ENCODE measurements around the gene IFI16. TPM values are rescaled to one million over a fixed set of nuclear protein-coding genes. Genes with fewer than 3 reads are reported as not detected.
A peak's percentile ranks its signal among the peaks of the same experiment; 100 is the strongest.

The IFI16 gene
- total RNA-seq, 3 donors from 2014 or later (not counting 1 experiment from before 2014, with no cell fraction given): 141 to 218 (median 151) TPM

DNA sequence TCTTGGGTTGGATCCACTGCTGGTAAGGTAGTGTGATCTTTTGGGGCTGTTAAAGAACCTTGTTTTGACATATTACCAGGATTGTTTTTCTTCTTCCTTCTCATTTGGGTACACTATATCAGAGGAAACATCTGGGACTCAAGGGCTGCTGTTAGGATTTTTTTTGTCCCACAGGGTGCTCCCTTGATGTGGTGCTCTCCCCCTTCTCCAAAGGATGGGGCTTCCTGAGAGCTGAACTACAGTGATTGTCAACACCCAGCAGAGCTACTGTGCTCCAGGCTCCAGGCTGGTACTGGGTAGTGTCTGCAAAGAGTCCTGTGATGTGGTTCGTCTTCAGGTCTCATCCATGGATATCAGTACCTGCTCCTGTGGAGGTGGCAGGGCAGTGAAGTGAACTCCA is 20.6 kb downstream of the IFI16 start:
- ATAC-seq (no peak), DNase-seq (no peak)
- peaks cover 75% of the 10 kb centered on the region for H3K36me3 ChIP-seq (ENCODE audit: control insufficient read depth, insufficient read depth, low read length)
- Mint-ChIP-seq H3K4me3 (peak overlapping the region; percentile 68), H3K36me3 (peaks cover 53% of the 10 kb centered on the region), H3K4me1 (peaks cover 92 to 94% of the 10 kb centered on the region in 2 donors), H3K27ac (peak overlapping the region; percentile 62 to 78), H3K9me3 (no peaks in the 10 kb centered on the region), H3K27me3 (ENCODE audit: low read depth in 2 of 2) (no peaks in the 10 kb centered on the region)
- H3K4me1 ChIP-seq (ENCODE audit: control insufficient read depth, insufficient read depth, low read length): peaks cover 13% of the 10 kb centered on the region
- no peak overlapping the region for H3K27ac ChIP-seq (ENCODE audit: low read length)
- no peaks in the 10 kb centered on the region for H3K27me3 ChIP-seq (ENCODE audit: control insufficient read depth, insufficient read depth, low read length)
- H3K4me3 ChIP-seq (ENCODE audit: low read length): no peak overlapping the region
- 88% methylated on average over 1 of the region's 1 CpG for WGBS (ENCODE audit: insufficient coverage)
- intact Hi-C loops (cut with micrococcal nuclease): no loop called here
- no peaks in the 10 kb centered on the region for H3K9me3 ChIP-seq (ENCODE audit: control insufficient read depth, insufficient read depth, low read length)
- TF ChIP-seq, protein P1, sequence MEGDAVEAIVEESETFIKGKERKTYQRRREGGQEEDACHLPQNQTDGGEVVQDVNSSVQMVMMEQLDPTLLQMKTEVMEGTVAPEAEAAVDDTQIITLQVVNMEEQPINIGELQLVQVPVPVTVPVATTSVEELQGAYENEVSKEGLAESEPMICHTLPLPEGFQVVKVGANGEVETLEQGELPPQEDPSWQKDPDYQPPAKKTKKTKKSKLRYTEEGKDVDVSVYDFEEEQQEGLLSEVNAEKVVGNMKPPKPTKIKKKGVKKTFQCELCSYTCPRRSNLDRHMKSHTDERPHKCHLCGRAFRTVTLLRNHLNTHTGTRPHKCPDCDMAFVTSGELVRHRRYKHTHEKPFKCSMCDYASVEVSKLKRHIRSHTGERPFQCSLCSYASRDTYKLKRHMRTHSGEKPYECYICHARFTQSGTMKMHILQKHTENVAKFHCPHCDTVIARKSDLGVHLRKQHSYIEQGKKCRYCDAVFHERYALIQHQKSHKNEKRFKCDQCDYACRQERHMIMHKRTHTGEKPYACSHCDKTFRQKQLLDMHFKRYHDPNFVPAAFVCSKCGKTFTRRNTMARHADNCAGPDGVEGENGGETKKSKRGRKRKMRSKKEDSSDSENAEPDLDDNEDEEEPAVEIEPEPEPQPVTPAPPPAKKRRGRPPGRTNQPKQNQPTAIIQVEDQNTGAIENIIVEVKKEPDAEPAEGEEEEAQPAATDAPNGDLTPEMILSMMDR (IDR thresholded peaks at IDR 0.05): no peak

DNA sequence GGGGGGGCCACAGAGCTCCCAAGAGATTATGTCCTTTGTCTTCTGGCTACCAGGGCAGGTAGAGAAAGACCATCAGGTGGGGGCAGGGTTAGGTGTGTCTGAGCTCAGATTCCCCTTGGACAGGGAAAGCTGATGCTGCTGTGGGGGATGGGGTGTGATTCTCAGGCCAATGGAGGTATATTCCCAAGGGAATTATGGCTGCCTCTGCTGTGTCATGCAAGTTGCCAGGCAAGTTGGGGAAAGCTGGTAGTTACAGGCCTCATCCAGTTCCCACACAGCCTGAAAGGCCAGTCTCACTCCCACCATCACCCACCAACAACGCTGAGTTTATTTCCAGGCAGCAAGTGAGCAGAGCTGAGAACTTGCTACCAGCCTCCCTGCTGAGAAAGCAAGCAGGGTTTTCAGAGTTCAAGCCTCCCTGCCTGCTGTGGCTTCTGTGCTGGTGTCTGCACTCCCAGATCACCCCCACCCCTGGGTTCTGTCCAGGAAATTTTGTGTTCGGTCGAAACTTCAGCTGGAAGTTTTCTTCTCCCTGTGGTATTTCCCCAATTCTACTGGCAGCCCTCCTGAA is 21.3 kb downstream of the IFI16 start:
- intact Hi-C loops (cut with micrococcal nuclease): no loop called here
- peaks cover 92 to 94% of the 10 kb centered on the region in 2 donors for H3K4me1 Mint-ChIP-seq
- Histone ChIP-seq H3K27ac (ENCODE audit: low read length) (no peak overlapping the region), H3K4me3 (ENCODE audit: low read length) (no peak overlapping the region), H3K27me3 (ENCODE audit: control insufficient read depth, insufficient read depth, low read length) (no peaks in the 10 kb centered on the region), H3K9me3 (ENCODE audit: control insufficient read depth, insufficient read depth, low read length) (no peaks in the 10 kb centered on the region), H3K4me1 (ENCODE audit: control insufficient read depth, insufficient read depth, low read length) (peaks cover 13% of the 10 kb centered on the region), H3K36me3 (ENCODE audit: control insufficient read depth, insufficient read depth, low read length) (peaks cover 78% of the 10 kb centered on the region)
- DNase-seq: no peak
- no peak for ATAC-seq
- WGBS (ENCODE audit: insufficient coverage): 95% methylated on average over 3 of the region's 3 CpGs
- peaks cover 60% of the 10 kb centered on the region for H3K36me3 Mint-ChIP-seq
- H3K27ac Mint-ChIP-seq: peak overlapping the region; percentile 62 to 78
- H3K4me3 Mint-ChIP-seq: no peak overlapping the region
- TF ChIP-seq, protein P1 (IDR thresholded peaks at IDR 0.05): no peak
- H3K9me3 Mint-ChIP-seq: no peaks in the 10 kb centered on the region
- H3K27me3 Mint-ChIP-seq (ENCODE audit: low read depth in 2 of 2): no peaks in the 10 kb centered on the region

DNA sequence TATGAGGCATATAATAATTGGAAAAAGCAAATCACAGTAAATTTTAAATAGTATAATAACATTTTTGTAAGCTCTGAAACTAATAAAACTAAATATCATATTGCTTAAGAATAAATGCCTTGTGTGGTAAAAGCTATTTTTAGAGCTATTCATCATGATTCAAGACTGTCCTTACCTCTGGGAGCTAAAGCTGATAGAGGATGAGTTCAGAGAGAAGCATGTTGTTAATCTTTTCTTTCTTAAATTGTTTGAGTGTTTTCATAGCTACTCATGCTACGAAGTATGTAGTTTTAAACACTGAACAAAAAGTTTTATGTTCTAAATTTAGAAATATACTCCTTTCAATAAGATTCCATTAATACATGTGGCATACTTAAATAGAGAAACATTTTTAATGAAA is 30.5 kb downstream of the IFI16 start:
- Histone ChIP-seq H3K9me3 (ENCODE audit: control insufficient read depth, insufficient read depth, low read length) (no peaks in the 10 kb centered on the region), H3K27me3 (ENCODE audit: control insufficient read depth, insufficient read depth, low read length) (no peaks in the 10 kb centered on the region), H3K27ac (ENCODE audit: low read length) (no peak overlapping the region), H3K36me3 (ENCODE audit: control insufficient read depth, insufficient read depth, low read length) (peaks cover 84% of the 10 kb centered on the region), H3K4me1 (ENCODE audit: control insufficient read depth, insufficient read depth, low read length) (no peaks in the 10 kb centered on the region), H3K4me3 (ENCODE audit: low read length) (no peak overlapping the region)
- intact Hi-C loops (cut with micrococcal nuclease): no loop called here
- Mint-ChIP-seq H3K4me3 (no peak overlapping the region), H3K36me3 (peaks cover 21% of the 10 kb centered on the region), H3K4me1 (peaks cover 50 to 58% of the 10 kb centered on the region in 2 donors), H3K9me3 (no peaks in the 10 kb centered on the region), H3K27ac (peak overlapping the region; percentile 55 to 71), H3K27me3 (ENCODE audit: low read depth in 2 of 2) (no peaks in the 10 kb centered on the region)
- DNase-seq (no peak), ATAC-seq (no peak)
- WGBS (ENCODE audit: insufficient coverage): no CpG with 5 or more reads among the region's 1 CpG
- TF ChIP-seq, protein P1 (IDR thresholded peaks at IDR 0.05): no peak

Measured in natural killer cell (primary cell).